CD4-positive, alpha-beta memory T cell (primary cell): ENCODE data around the gene TSGA10IP. TPM values are rescaled to one million over a fixed set of nuclear protein-coding genes. Genes with fewer than 3 reads are reported as not detected.

Source experiments
- CTCF ChIA-PET: fragments of 350-600 bp; sonication (Branson Sonifier 250); formaldehyde crosslinking; loops from one replicate; lab custom pipeline; 2021; ENCODE audit warnings: inconsistent platforms; ENCODE audit not compliant: partially characterized antibody; lab: Charles Lee
- POLR2A ChIA-PET: fragments of 350-600 bp; sonication (Branson Sonifier 250); formaldehyde crosslinking; loops from one replicate; lab custom pipeline; 2021; ENCODE audit not compliant: partially characterized antibody; lab: Charles Lee
- DNase-seq, 5 donors: peaks; one replicate each; pipeline versions ENCODE4 v3.0.0 to v3.0.0-alpha.2; 2020 to 2022; ENCODE audit warnings: mixed read lengths in 1 of 5
- H3K27ac ChIP-seq: one replicate; pipeline ENCODE4 v1.7.0; 2013; ENCODE audit warnings: low read depth, low read length
- H3K27me3 ChIP-seq: 2 replicates; pipeline ENCODE4 v1.7.0; 2013; ENCODE audit warnings: mild to moderate bottlenecking, low read length, moderate library complexity; ENCODE audit not compliant: insufficient read depth
- H3K36me3 ChIP-seq: 2 replicates; pipeline ENCODE4 v1.7.0; 2013; ENCODE audit warnings: mild to moderate bottlenecking, low read length, moderate library complexity; ENCODE audit not compliant: insufficient read depth
- H3K4me1 ChIP-seq: 2 replicates; pipeline ENCODE4 v1.7.0; 2013; ENCODE audit warnings: mild to moderate bottlenecking, low read length, moderate library complexity; ENCODE audit not compliant: insufficient read depth
- H3K4me3 ChIP-seq, 2 donors: one replicate each; pipeline ENCODE4 v1.7.0; 2013; ENCODE audit warnings: low read length in 2 of 2, mild to moderate bottlenecking in 1 of 2
- H3K9me3 ChIP-seq, 2 donors: one replicate each; pipeline ENCODE4 v1.7.0; 2013; ENCODE audit warnings: low read length in 2 of 2, control low read depth in 1 of 2; ENCODE audit not compliant: control insufficient read depth in 1 of 2
- H3K27ac Mint-ChIP-seq, 7 donors: one replicate each; pipeline ENCODE4 v1.8.0; 2020 to 2021; ENCODE audit warnings: mixed read lengths in 7 of 7, mild to moderate bottlenecking in 6 of 7, inconsistent platforms in 3 of 7, moderate library complexity in 3 of 7
- H3K27me3 Mint-ChIP-seq, 2 donors: one replicate each; pipeline ENCODE4 v1.8.0; 2020 to 2021; ENCODE audit warnings: mixed read lengths in 2 of 2
- H3K36me3 Mint-ChIP-seq, 2 donors: one replicate each; pipeline ENCODE4 v1.8.0; 2020 to 2021; ENCODE audit warnings: mixed read lengths in 2 of 2, inconsistent platforms in 1 of 2, mild to moderate bottlenecking in 1 of 2
- H3K4me1 Mint-ChIP-seq, 4 donors: one replicate each; pipeline ENCODE4 v1.8.0; 2020 to 2021; ENCODE audit warnings: mixed read lengths in 4 of 4, mild to moderate bottlenecking in 1 of 4
- H3K4me3 Mint-ChIP-seq, 8 donors: one replicate each; pipeline ENCODE4 v1.8.0; 2020 to 2021; ENCODE audit warnings: mixed read lengths in 8 of 8, mild to moderate bottlenecking in 7 of 8, moderate library complexity in 6 of 8, inconsistent platforms in 3 of 8
- H3K9me3 Mint-ChIP-seq, 8 donors: one replicate each; pipeline ENCODE4 v1.8.0; 2020 to 2021; ENCODE audit warnings: mixed read lengths in 8 of 8, mild to moderate bottlenecking in 5 of 8, inconsistent platforms in 3 of 8, moderate library complexity in 1 of 8
- intact Hi-C: fragments of 100-400 bp; cut with micrococcal nuclease; formaldehyde crosslinking; loops from one replicate; pipeline ENCODE4 v1.15.1; 2023
- polyA plus RNA-seq, 2 donors: library from polyadenylated mRNA; unstranded; fragments of 300-500 nt; fragmentation: Illumina TruSeq; gene quantifications; one replicate each; pipeline ENCODE4 v1.2.3, GENCODE V29; 2021
- total RNA-seq, 2 experiments: library from RNA; stranded (reverse); gene quantifications; one replicate each; pipeline ENCODE4 v1.2.3, GENCODE V29; 2021

Gene TSGA10IP
- total and polyA plus RNA-seq, 4 experiments from 2014 or later = not detected

DNA sequence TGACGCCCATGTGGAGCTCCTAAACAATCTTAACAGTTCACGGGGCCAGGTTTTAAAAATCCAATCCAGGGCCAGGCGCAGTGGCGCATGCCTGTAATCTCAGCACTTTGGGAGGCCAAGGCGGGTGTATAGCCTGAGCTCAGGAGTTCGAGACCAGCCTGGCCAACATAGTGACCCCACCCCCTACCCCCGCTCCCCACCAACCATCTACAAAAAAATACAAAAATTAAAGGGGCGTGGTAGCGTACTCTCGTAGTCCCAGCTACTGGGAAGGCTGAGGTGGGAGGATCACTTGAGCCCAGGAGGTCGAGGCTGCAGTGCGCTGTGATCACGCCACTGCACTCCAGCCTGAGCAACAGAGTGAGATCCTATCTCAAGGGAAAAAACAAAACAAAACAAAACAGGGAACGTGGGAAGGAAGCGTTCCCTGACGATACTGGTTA lies 15.6 kb downstream of the TSGA10IP start:
- Mint-ChIP-seq H3K4me1 (peaks cover 30 to 61% (median 39%) of the 10 kb centered on the region in 4 donors), H3K27me3 (no peaks in the 10 kb centered on the region), H3K36me3 (peaks cover 17 to 41% of the 10 kb centered on the region in 2 donors), H3K9me3 (no peaks in the 10 kb centered on the region), H3K27ac (peak overlapping the region; percentile 92 to 100 (median 99)), H3K4me3 (peak overlapping the region; percentile 98 to 99 (median 98))
- no peaks in the 10 kb centered on the region for H3K9me3 ChIP-seq
- H3K27me3 ChIP-seq = no peaks in the 10 kb centered on the region
- no peak for DNase-seq
- H3K27ac ChIP-seq = peak overlapping the region; percentile 96
- peak overlapping the region; percentile 70 to 79 for H3K4me3 ChIP-seq
- peaks cover 21% of the 10 kb centered on the region for H3K36me3 ChIP-seq
- intact Hi-C loops = loop anchor here (1.0 kb wide), 8 partner anchors 33 to 346 kb away; partner anchors contain the start of genes BANF1, C11orf68, DRAP1 and EIF1AD
- CTCF ChIA-PET = interaction anchor here (0.8 to 9.9 kb wide), 2 partner anchors 73 to 100 kb away, joined by 3 to 86 read pairs; partner anchors contain the start of genes CCDC85B and FIBP
- peaks cover 44% of the 10 kb centered on the region for H3K4me1 ChIP-seq
- POLR2A ChIA-PET = interaction anchor here (0.7 to 7.6 kb wide), 12 partner anchors 9 to 249 kb away, joined by 3 to 103 read pairs (median 6); partner anchors contain the start of genes BANF1, C11orf68, CCDC85B and CFL1

DNA sequence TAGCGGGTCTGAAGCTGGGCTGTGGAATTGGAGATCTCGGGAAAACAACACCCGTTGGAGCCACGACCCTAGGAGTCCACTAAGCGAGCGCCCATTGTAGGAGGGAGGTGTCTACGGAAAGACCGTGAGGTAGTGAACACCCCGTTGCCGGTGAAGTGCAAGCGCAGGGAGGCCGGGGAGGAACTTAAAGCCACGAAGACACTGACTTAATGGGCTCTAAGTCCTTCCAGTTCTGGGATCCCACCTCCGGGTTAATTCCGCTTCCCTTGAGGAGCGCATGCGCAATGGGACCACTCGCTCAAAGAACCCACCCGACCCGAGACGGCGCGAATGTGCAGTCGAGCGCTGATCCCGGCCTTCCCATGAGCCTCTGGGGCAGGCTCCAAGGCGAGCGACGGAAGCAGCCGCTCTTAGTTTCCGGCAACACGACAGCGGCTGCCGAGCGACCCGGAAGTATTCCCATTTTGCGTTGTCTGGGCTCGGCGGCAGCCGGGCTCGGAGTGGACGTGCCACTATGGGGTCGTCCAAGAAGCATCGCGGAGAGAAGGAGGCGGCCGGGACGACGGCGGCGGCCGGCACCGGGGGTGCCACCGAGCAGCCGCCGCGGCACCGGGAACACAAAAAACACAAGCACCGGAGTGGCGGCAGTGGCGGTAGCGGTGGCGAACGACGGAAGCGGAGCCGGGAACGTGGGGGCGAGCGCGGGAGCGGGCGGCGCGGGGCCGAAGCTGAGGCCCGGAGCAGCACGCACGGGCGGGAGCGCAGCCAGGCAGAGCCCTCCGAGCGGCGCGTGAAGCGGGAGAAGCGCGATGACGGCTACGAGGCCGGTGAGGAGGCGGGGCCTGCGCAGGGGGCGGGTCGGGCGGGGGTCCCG lies 16.2 kb downstream of the TSGA10IP start, which contains the start of gene SART1:
TSS of gene SART1 (plus strand) at position 468 of the 874 bp plus-strand sequence. CDS start at position 515, 47 bp downstream.
- intact Hi-C loops = loop anchor here (1.0 kb wide), 8 partner anchors 33 to 346 kb away; partner anchors contain the start of genes BANF1, C11orf68, DRAP1 and EIF1AD
- peaks cover 31 to 60% (median 38%) of the 10 kb centered on the region in 4 donors for H3K4me1 Mint-ChIP-seq
- Histone ChIP-seq H3K4me1 (peaks cover 40% of the 10 kb centered on the region), H3K27ac (peak within 1 kb of the TSS; percentile 96), H3K36me3 (peaks cover 27% of the 10 kb centered on the region), H3K9me3 (no peaks in the 10 kb centered on the region), H3K27me3 (no peaks in the 10 kb centered on the region), H3K4me3 (peak within 1 kb of the TSS; percentile 70 to 79)
- POLR2A ChIA-PET = interaction anchor here (0.7 to 7.6 kb wide), 13 partner anchors 20 to 346 kb away, joined by 3 to 103 read pairs (median 6); partner anchors contain the start of genes BANF1, C11orf68, CCDC85B and CFL1
- peak within 1 kb of the TSS; percentile 98 to 99 (median 98) for H3K4me3 Mint-ChIP-seq
- no peaks in the 10 kb centered on the region for H3K27me3 Mint-ChIP-seq
- peaks cover 20 to 48% of the 10 kb centered on the region in 2 donors for H3K36me3 Mint-ChIP-seq
- H3K9me3 Mint-ChIP-seq = no peaks in the 10 kb centered on the region
- peak within 1 kb of the TSS; percentile 92 to 100 (median 99) for H3K27ac Mint-ChIP-seq
- DNase-seq = peak; percentile 92 to 98 (median 95)
- CTCF ChIA-PET = interaction anchor here (1.0 to 9.9 kb wide), 2 partner anchors 74 to 250 kb away, joined by 3 to 86 read pairs; partner anchors contain the start of genes CCDC85B, FIBP and KAT5

DNA sequence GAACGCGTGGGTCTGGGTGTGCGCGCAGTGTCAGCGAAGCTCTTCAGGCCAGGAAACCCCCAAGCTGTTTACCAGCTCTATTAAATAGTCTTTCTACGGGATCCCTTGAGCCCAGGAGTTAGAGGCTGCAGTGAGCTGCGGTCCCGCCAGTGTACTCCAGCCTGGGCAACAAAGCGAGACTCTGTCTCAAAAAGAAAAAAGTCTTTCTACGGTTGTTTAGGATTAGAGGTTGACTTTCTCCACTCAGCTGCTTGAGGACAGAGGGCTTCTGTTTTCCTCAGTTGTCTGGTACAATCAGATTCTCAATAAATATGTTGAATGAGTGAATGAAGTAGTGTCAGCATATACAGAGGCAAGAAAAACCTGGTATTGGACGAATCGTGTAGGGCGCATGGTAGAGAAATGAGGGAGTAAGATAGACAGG lies 16.9 kb downstream of the TSGA10IP start:
- DNase-seq = peak in 1 of 5 donors; percentile 76
- no peaks in the 10 kb centered on the region for H3K27me3 ChIP-seq
- ChIA-PET CTCF (interaction anchor here (1.0 to 9.9 kb wide), 3 partner anchors 29 to 250 kb away, joined by 3 to 86 read pairs (median 3); partner anchors contain the start of genes CCDC85B, FIBP and KAT5), POLR2A (interaction anchor here (0.7 to 7.6 kb wide), 10 partner anchors 19 to 347 kb away, joined by 3 to 103 read pairs (median 8); partner anchors contain the start of genes BANF1, C11orf68, CCDC85B and DRAP1)
- peak overlapping the region; percentile 80 to 99 (median 98) for H3K4me3 Mint-ChIP-seq
- H3K4me1 ChIP-seq = peaks cover 34% of the 10 kb centered on the region
- intact Hi-C loops = no loop called here
- no peaks in the 10 kb centered on the region for H3K9me3 ChIP-seq
- peak overlapping the region; percentile 50 to 70 for H3K4me3 ChIP-seq
- H3K27ac ChIP-seq = peak overlapping the region; percentile 96
- peak overlapping the region; percentile 92 to 100 (median 95) for H3K27ac Mint-ChIP-seq
- peaks cover 34% of the 10 kb centered on the region for H3K36me3 ChIP-seq
- H3K27me3 Mint-ChIP-seq = no peaks in the 10 kb centered on the region
- H3K36me3 Mint-ChIP-seq = peaks cover 25 to 54% of the 10 kb centered on the region in 2 donors
- peaks cover 25 to 54% (median 31%) of the 10 kb centered on the region in 4 donors for H3K4me1 Mint-ChIP-seq
- no peaks in the 10 kb centered on the region for H3K9me3 Mint-ChIP-seq

DNA sequence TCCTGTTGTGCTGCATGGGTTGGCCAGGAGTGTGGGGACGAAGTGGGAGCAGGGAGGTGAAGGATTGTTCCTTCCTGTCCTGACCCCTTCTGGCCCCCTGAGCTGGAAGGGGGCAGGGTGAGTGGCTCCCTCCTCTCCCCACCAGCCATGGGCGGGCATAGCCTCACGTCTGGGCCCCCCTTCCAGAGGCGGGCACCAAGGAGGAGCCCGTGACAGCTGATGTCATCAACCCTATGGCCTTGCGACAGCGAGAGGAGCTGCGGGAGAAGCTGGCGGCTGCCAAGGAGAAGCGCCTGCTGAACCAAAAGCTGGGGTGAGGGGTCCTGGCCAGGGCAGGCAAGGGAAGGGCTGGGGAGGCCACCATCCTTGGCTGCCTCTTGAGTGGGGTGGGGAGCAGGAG lies 19.6 kb downstream of the TSGA10IP start:
- Histone ChIP-seq H3K4me1 (peaks cover 26% of the 10 kb centered on the region), H3K27me3 (no peaks in the 10 kb centered on the region), H3K9me3 (no peaks in the 10 kb centered on the region), H3K4me3 (no peak overlapping the region), H3K27ac (no peak overlapping the region), H3K36me3 (peaks cover 57% of the 10 kb centered on the region)
- no peak for DNase-seq
- intact Hi-C loops = no loop called here
- Mint-ChIP-seq H3K9me3 (no peaks in the 10 kb centered on the region), H3K4me1 (peaks cover 24 to 50% (median 33%) of the 10 kb centered on the region in 4 donors), H3K4me3 (peak overlapping the region in 2 of 8 donors; percentile 39 to 49), H3K27ac (peak overlapping the region in 1 of 7 donors; percentile 92), H3K27me3 (no peaks in the 10 kb centered on the region), H3K36me3 (peaks cover 40 to 73% of the 10 kb centered on the region in 2 donors)
- ChIA-PET CTCF (interaction anchor here (0.9 kb wide), 1 partner anchor 76 kb away, joined by 3 read pairs; the partner anchor contains the start of gene FIBP), POLR2A (no interaction called here)

DNA sequence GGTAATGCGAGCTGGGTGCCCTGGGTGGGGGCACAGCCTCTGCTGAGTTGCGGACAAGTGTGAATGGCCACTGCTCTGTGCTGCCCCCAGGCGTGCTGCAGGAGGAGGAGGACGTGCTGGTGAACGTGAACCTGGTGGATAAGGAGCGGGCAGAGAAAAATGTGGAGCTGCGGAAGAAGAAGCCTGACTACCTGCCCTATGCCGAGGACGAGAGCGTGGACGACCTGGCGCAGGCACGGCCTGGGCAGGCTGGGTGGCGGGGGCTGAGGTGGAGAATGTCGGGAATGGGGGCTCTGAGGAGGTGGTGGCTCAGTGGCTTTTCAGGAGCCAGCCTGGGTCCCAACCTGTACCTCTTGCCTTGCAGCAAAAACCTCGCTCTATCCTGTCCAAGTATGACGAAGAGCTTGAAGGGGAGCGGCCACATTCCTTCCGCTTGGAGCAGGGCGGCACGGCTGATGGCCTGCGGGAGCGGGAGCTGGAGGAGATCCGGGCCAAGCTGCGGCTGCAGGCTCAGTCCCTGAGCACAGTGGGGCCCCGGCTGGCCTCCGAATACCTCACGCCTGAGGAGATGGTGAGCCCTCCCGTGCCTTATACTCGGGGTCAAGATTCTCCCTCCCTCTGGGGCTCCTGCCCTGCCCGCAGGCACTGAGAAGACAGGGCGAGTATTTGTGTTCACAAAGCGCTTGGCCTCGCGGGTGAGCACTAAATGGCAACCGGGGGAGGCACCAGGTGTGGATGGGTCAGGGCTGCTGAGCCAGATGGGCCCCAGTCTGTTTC lies 20.9 kb downstream of the TSGA10IP start:
- H3K27me3 Mint-ChIP-seq = no peaks in the 10 kb centered on the region
- Histone ChIP-seq H3K4me1 (peaks cover 23% of the 10 kb centered on the region), H3K27me3 (no peaks in the 10 kb centered on the region), H3K27ac (no peak overlapping the region), H3K36me3 (peaks cover 64% of the 10 kb centered on the region), H3K4me3 (no peak overlapping the region), H3K9me3 (no peaks in the 10 kb centered on the region)
- CTCF ChIA-PET = interaction anchor here (0.9 kb wide), 1 partner anchor 82 kb away, joined by 4 read pairs; no protein-coding TSS in a partner anchor
- no peak for DNase-seq
- H3K4me1 Mint-ChIP-seq = peaks cover 21 to 43% (median 34%) of the 10 kb centered on the region in 4 donors
- H3K27ac Mint-ChIP-seq = peak overlapping the region in 3 of 7 donors; percentile 41 to 78 (median 52)
- POLR2A ChIA-PET = no interaction called here
- intact Hi-C loops = no loop called here
- no peaks in the 10 kb centered on the region for H3K9me3 Mint-ChIP-seq
- H3K4me3 Mint-ChIP-seq = no peak overlapping the region
- H3K36me3 Mint-ChIP-seq = peaks cover 46 to 77% of the 10 kb centered on the region in 2 donors

DNA sequence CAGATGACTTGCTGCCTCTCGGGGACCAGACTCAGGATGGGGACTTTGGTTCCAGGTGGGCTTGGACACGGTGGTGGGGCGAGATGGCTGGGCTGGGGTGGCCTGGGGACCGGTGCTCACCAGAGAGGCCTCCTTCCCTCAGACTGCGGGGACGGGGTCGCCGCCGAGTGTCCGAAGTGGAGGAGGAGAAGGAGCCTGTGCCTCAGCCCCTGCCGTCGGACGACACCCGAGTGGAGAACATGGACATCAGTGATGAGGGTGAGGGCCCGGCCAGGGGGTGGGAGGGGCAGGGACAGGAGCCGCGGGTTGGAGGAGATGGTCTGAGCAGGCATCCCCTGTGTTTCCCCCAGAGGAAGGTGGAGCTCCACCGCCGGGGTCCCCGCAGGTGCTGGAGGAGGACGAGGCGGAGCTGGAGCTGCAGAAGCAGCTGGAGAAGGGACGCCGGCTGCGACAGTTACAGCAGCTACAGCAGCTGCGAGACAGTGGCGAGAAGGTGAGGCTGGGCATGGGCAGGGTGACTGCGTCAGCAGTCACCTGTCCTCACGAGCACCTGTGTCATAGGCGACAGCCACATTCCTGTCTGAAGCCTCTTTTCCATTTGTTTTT lies 22.2 kb downstream of the TSGA10IP start:
- ChIA-PET CTCF (interaction anchor here (0.7 to 1.1 kb wide), 2 partner anchors 83 to 184 kb away, joined by 3 to 4 read pairs; no protein-coding TSS in a partner anchor), POLR2A (interaction anchor here (1.7 kb wide), 1 partner anchor 49 kb away, joined by 4 read pairs; the partner anchor contains the start of gene C11orf68)
- no peaks in the 10 kb centered on the region for H3K27me3 Mint-ChIP-seq
- H3K9me3 ChIP-seq = no peaks in the 10 kb centered on the region
- no peak for DNase-seq
- H3K27ac Mint-ChIP-seq = peak overlapping the region in 1 of 7 donors; percentile 8
- peaks cover 51 to 76% of the 10 kb centered on the region in 2 donors for H3K36me3 Mint-ChIP-seq
- H3K4me1 ChIP-seq = peaks cover 19% of the 10 kb centered on the region
- peaks cover 16 to 33% (median 28%) of the 10 kb centered on the region in 4 donors for H3K4me1 Mint-ChIP-seq
- no peak overlapping the region for H3K4me3 ChIP-seq
- no peaks in the 10 kb centered on the region for H3K9me3 Mint-ChIP-seq
- no peak overlapping the region for H3K27ac ChIP-seq
- H3K27me3 ChIP-seq = no peaks in the 10 kb centered on the region
- no peak overlapping the region for H3K4me3 Mint-ChIP-seq
- peaks cover 64% of the 10 kb centered on the region for H3K36me3 ChIP-seq
- intact Hi-C loops = no loop called here
